Measurements from ENCODE around the gene PTPRE.

- TF ChIP-seq NRF1 (conservative IDR thresholded peaks at IDR 0.05; ENCODE audit: low read depth, low read length), result no peak
- TF ChIP-seq NFXL1 (IDR thresholded peaks at IDR 0.05; ENCODE audit: borderline replicate concordance), result no peak
- no peak for TF ChIP-seq HDAC2 (IDR thresholded peaks at IDR 0.05)
- no peak for TF ChIP-seq RAD21 (IDR thresholded peaks at IDR 0.05; ENCODE audit: insufficient read depth, low read depth, low read length)
- no peak for TF ChIP-seq CTCF (IDR thresholded peaks at IDR 0.05 in 2 of 3, conservative IDR thresholded peaks at IDR 0.05 in 1 of 3; ENCODE audit: control insufficient read depth in 2 of 3, extremely low read depth in 1 of 3, insufficient read depth in 1 of 3, low read depth in 3 of 3, low read length in 3 of 3)
- TF ChIP-seq POLR2AphosphoS5 (IDR thresholded peaks at IDR 0.05; ENCODE audit: low read length), result no peak
- no peak for TF ChIP-seq TCF7 (IDR thresholded peaks at IDR 0.05; ENCODE audit: borderline replicate concordance)
These were observed 135.3 kb downstream of the PTPRE start for GRCh38 chr10:128042131-128042610.
